ENCODE results near the gene UGT2B10.
"Not testable (repeated sequence)": the region's sequence is repeated elsewhere in the genome, so short reads cannot be mapped to it uniquely, and the experiment has no call there.

Gene UGT2B10

DNA sequence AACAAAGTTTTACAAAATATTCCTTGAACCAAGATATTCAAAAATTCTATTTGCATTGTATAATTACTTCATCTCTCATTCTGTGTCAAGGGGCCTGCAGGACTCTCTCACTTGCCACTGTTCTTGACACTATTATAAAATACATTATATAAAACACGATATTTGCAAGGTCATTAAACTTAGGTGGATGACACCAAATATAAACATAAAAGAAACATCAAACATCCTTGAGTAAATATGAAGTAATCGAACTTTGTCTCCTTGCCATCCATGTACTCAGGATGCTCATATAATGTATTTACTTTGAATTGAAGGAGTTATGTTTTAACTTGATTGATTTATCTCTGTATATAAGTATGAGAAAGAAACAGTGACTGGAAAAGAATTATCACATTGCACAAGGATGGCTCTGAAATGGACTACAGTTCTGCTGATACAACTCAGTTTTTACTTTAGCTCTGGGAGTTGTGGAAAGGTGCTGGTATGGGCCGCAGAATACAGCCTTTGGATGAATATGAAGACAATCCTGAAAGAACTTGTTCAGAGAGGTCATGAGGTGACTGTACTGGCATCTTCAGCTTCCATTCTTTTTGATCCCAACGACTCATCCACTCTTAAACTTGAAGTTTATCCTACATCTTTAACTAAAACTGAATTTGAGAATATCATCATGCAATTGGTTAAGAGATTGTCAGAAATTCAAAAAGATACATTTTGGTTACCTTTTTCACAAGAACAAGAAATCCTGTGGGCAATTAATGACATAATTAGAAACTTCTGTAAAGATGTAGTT is at the start of gene UGT2B10:
TSS of gene UGT2B10 (plus strand) at position 378 of the 793 bp plus-strand sequence. CDS start at position 404, 26 bp downstream.
- not testable (repeated sequence) for H3K36me3 ChIP-seq (ENCODE audit: control insufficient read depth in 2 of 2, insufficient read depth in 2 of 2, low read length in 2 of 2); H3K4me1 ChIP-seq (ENCODE audit: control insufficient read depth, insufficient read depth, low read length); H3K4me3 ChIP-seq (ENCODE audit: low read length in 2 of 2)

DNA sequence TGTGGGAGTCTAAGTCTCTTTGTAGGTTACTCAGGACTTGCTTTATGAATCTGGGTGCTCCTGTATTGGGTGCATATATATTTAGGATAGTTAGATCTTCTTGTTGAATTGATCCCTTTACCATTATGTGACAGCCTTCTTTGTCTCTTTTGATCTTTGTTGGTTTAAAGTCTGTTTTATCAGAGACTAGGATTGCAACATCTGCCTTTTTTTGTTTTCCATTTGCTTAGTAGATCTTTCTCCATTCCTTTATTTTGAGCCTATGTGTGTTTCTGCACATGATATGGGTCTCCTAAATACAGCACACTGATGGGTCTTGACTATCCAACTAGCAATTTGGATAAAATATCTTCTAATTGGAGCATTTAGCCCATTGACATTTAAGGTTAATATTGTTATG is 44.0 kb upstream of the UGT2B10 start:
- not testable (repeated sequence) for H3K9ac ChIP-seq (ENCODE audit: low read length in 2 of 2); H3K27ac ChIP-seq (ENCODE audit: low read length); H3K9me3 ChIP-seq (ENCODE audit: control insufficient read depth in 2 of 2, low read length in 2 of 2); H3K27me3 ChIP-seq (ENCODE audit: control insufficient read depth in 1 of 2, insufficient read depth in 2 of 2, low read length in 2 of 2); H3K4me1 ChIP-seq (ENCODE audit: control insufficient read depth, insufficient read depth, low read length); H3K36me3 ChIP-seq (ENCODE audit: control insufficient read depth in 2 of 2, insufficient read depth in 2 of 2, low read length in 2 of 2); H3K4me3 ChIP-seq (ENCODE audit: low read length in 2 of 2)

More for the DNA sequence above, at the start of gene UGT2B10:
- H3K9ac ChIP-seq (ENCODE audit: low read length in 2 of 2); H3K27me3 ChIP-seq (ENCODE audit: control insufficient read depth in 1 of 2, insufficient read depth in 2 of 2, low read length in 2 of 2); H3K9me3 ChIP-seq (ENCODE audit: control insufficient read depth in 2 of 2, low read length in 2 of 2); H3K27ac ChIP-seq (ENCODE audit: low read length): not testable (repeated sequence)

DNA sequence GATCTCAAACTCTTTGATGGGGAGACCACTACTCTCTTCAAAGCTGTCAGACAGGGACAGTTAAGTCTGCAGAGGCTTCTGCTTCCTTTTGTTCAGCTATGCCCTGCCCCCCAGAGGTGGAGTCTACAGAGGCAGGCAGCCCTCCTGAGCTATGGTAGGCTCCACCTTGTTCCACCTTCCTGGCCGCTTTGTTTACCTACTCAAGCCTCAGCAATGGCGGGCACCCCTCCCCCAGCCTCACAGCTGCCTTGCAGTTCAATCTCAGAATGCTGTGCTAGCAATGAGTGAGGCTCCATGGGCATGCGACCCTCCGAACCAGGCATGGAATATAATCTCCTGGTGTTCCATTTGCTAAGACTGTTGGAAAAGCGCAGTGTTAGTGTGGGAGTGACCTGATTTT is 42.1 kb upstream of the UGT2B10 start:
- no peak overlapping the region for H3K4me3 ChIP-seq (ENCODE audit: low read length in 2 of 2)
- H3K9ac ChIP-seq (ENCODE audit: low read length in 2 of 2) = no peak overlapping the region
- H3K4me1 ChIP-seq (ENCODE audit: control insufficient read depth, insufficient read depth, low read length) = no peaks in the 10 kb centered on the region
- H3K27me3 ChIP-seq (ENCODE audit: control insufficient read depth in 1 of 2, insufficient read depth in 2 of 2, low read length in 2 of 2) = no peaks in the 10 kb centered on the region
- H3K9me3 ChIP-seq (ENCODE audit: control insufficient read depth in 2 of 2, low read length in 2 of 2) = no peaks in the 10 kb centered on the region
- H3K27ac ChIP-seq (ENCODE audit: low read length) = no peak overlapping the region
- H3K36me3 ChIP-seq (ENCODE audit: control insufficient read depth in 2 of 2, insufficient read depth in 2 of 2, low read length in 2 of 2) = no peaks in the 10 kb centered on the region

DNA sequence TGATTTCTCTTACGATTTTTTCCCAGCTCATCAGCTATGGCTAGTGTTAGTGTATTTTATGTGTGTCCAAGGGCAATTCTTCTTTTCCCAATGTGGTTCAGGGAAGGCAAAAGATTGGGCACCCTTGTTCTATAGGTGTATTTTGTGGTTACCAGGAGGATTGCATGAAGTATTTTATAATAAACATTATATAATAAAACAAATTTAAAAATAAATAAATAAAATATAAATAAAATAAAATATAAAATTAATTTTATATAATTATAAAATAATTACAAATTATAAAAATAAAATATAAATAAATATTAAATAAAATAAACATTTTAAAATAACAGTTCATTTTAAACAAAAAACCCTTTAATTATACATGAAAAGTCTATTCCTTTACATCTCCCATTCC is 35.6 kb upstream of the UGT2B10 start:
- Histone ChIP-seq H3K4me3 (ENCODE audit: low read length in 2 of 2) (no peak overlapping the region), H3K9me3 (ENCODE audit: control insufficient read depth in 2 of 2, low read length in 2 of 2) (peaks cover 0 to 5% of the 10 kb centered on the region in 2 donors), H3K27ac (ENCODE audit: low read length) (no peak overlapping the region), H3K9ac (ENCODE audit: low read length in 2 of 2) (no peak overlapping the region), H3K36me3 (ENCODE audit: control insufficient read depth in 2 of 2, insufficient read depth in 2 of 2, low read length in 2 of 2) (no peaks in the 10 kb centered on the region), H3K27me3 (ENCODE audit: control insufficient read depth in 1 of 2, insufficient read depth in 2 of 2, low read length in 2 of 2) (no peaks in the 10 kb centered on the region), H3K4me1 (ENCODE audit: control insufficient read depth, insufficient read depth, low read length) (no peaks in the 10 kb centered on the region)

DNA sequence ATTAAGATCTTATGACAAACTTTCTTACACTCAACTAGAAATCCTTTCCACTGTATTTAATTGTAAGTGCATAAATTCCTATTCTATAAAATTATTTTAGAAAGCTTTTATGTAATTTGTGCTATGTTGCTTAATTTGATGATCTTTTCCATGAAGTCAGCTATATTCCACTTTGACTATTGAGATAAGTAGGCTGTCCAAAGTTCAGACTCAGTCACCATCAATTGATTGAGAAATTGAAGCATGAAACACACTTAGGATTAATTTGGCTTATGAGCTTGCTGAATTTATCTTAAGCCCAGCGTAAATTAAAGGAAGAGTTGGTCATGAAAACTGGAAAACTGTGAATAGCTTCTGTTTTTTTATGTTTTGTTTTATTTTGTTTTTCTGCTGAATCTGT is 18.7 kb upstream of the UGT2B10 start:
- Histone ChIP-seq H3K27me3 (ENCODE audit: control insufficient read depth in 1 of 2, insufficient read depth in 2 of 2, low read length in 2 of 2) (no peaks in the 10 kb centered on the region), H3K9me3 (ENCODE audit: control insufficient read depth in 2 of 2, low read length in 2 of 2) (no peaks in the 10 kb centered on the region), H3K9ac (ENCODE audit: low read length in 2 of 2) (no peak overlapping the region), H3K36me3 (ENCODE audit: control insufficient read depth in 2 of 2, insufficient read depth in 2 of 2, low read length in 2 of 2) (no peaks in the 10 kb centered on the region), H3K4me3 (ENCODE audit: low read length in 2 of 2) (no peak overlapping the region), H3K27ac (ENCODE audit: low read length) (no peak overlapping the region), H3K4me1 (ENCODE audit: control insufficient read depth, insufficient read depth, low read length) (no peaks in the 10 kb centered on the region)

DNA sequence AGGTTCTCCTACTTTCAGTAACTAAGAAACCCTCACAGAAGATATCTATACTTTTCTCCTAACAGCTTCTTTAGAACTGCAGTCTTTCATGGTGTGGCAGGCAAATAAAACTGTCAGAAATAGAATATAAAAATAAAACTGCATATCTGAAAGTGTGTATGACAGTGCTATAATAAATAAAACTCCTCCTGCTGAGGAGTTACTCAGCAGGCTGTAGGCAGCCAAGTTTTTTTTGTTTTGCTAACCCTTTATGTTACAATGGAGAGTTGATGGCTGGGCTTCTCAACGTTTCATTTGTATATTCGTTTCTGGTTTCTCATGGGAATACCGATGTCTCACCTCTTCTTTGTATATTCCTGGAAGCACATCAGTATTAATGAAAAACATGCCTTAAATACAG is 18.2 kb upstream of the UGT2B10 start:
- H3K9ac ChIP-seq (ENCODE audit: low read length in 2 of 2) = no peak overlapping the region
- no peaks in the 10 kb centered on the region for H3K4me1 ChIP-seq (ENCODE audit: control insufficient read depth, insufficient read depth, low read length)
- no peaks in the 10 kb centered on the region for H3K27me3 ChIP-seq (ENCODE audit: control insufficient read depth in 1 of 2, insufficient read depth in 2 of 2, low read length in 2 of 2)
- no peaks in the 10 kb centered on the region for H3K9me3 ChIP-seq (ENCODE audit: control insufficient read depth in 2 of 2, low read length in 2 of 2)
- H3K27ac ChIP-seq (ENCODE audit: low read length) = no peak overlapping the region
- no peaks in the 10 kb centered on the region for H3K36me3 ChIP-seq (ENCODE audit: control insufficient read depth in 2 of 2, insufficient read depth in 2 of 2, low read length in 2 of 2)
- no peak overlapping the region for H3K4me3 ChIP-seq (ENCODE audit: low read length in 2 of 2)

DNA sequence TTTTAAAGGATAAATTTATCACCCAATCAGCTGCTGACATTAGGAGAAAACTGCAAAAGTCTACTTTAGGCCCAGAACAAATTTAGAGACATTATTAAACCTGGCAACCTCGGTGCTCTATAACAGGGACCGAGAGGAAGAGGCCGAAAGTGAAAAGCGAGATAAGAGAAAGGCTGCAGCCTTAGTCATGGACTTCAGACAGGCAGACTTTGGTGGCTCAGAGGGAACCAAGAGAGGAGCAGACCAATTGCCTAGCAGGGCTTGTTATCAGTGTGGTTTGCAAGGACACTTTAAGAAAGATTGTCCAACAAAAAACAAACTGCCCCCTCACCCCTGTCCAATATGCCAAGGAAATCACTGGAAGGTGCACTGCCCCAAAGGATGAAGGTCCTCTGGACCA is 12.8 kb upstream of the UGT2B10 start:
- H3K27ac ChIP-seq (ENCODE audit: low read length) = no peak overlapping the region
- H3K27me3 ChIP-seq (ENCODE audit: control insufficient read depth in 1 of 2, insufficient read depth in 2 of 2, low read length in 2 of 2) = no peaks in the 10 kb centered on the region
- no peaks in the 10 kb centered on the region for H3K9me3 ChIP-seq (ENCODE audit: control insufficient read depth in 2 of 2, low read length in 2 of 2)
- no peak overlapping the region for H3K9ac ChIP-seq (ENCODE audit: low read length in 2 of 2)
- H3K36me3 ChIP-seq (ENCODE audit: control insufficient read depth in 2 of 2, insufficient read depth in 2 of 2, low read length in 2 of 2) = no peaks in the 10 kb centered on the region
- no peak overlapping the region for H3K4me3 ChIP-seq (ENCODE audit: low read length in 2 of 2)
- no peaks in the 10 kb centered on the region for H3K4me1 ChIP-seq (ENCODE audit: control insufficient read depth, insufficient read depth, low read length)

DNA sequence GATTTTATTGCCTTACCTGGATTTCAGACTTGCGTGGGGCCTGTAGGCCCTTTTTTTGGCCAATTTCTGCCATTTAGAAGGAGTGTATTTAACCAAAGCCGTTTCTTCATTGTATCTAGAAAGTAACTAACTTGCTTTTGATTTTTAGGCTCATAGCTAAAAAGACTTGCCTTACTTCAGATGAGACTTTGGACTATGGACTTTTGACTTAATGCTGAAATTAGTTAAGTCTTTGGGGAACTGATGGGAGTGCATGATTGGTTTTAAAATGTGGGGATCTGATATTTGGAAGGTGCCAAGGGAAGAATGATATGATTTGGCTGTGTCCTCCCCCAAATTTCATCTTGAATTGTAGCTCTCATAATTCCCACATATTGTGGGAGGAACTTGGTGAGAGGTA is 7.7 kb upstream of the UGT2B10 start:
- Histone ChIP-seq H3K27me3 (ENCODE audit: control insufficient read depth in 1 of 2, insufficient read depth in 2 of 2, low read length in 2 of 2) (no peaks in the 10 kb centered on the region), H3K9me3 (ENCODE audit: control insufficient read depth in 2 of 2, low read length in 2 of 2) (no peaks in the 10 kb centered on the region), H3K9ac (ENCODE audit: low read length in 2 of 2) (no peak overlapping the region), H3K27ac (ENCODE audit: low read length) (no peak overlapping the region), H3K36me3 (ENCODE audit: control insufficient read depth in 2 of 2, insufficient read depth in 2 of 2, low read length in 2 of 2) (no peaks in the 10 kb centered on the region), H3K4me3 (ENCODE audit: low read length in 2 of 2) (no peak overlapping the region), H3K4me1 (ENCODE audit: control insufficient read depth, insufficient read depth, low read length) (no peaks in the 10 kb centered on the region)

DNA sequence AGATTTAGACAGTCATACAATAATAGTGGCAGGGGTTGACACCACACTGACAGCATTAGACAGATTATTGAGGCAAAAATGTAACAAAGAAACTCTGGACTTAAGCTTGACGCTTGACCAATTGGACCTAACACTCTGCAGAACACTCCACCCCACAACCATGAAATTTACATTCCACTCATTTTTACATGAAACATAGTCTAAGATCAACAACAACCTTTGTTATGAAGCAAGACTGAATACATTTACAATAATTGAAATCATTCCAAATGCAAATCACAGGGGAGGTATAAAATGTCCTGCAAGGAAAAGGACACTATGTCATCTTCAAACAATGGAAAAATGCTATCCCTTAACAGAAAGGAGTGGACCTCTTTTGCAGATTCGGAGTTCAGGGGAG is 4.9 kb upstream of the UGT2B10 start:
- H3K4me3 ChIP-seq (ENCODE audit: low read length in 2 of 2) = no peak overlapping the region
- H3K4me1 ChIP-seq (ENCODE audit: control insufficient read depth, insufficient read depth, low read length) = no peaks in the 10 kb centered on the region
- H3K36me3 ChIP-seq (ENCODE audit: control insufficient read depth in 2 of 2, insufficient read depth in 2 of 2, low read length in 2 of 2) = no peaks in the 10 kb centered on the region
- H3K27me3 ChIP-seq (ENCODE audit: control insufficient read depth in 1 of 2, insufficient read depth in 2 of 2, low read length in 2 of 2) = no peaks in the 10 kb centered on the region
- no peak overlapping the region for H3K9ac ChIP-seq (ENCODE audit: low read length in 2 of 2)
- no peak overlapping the region for H3K27ac ChIP-seq (ENCODE audit: low read length)
- H3K9me3 ChIP-seq (ENCODE audit: control insufficient read depth in 2 of 2, low read length in 2 of 2) = no peaks in the 10 kb centered on the region

DNA sequence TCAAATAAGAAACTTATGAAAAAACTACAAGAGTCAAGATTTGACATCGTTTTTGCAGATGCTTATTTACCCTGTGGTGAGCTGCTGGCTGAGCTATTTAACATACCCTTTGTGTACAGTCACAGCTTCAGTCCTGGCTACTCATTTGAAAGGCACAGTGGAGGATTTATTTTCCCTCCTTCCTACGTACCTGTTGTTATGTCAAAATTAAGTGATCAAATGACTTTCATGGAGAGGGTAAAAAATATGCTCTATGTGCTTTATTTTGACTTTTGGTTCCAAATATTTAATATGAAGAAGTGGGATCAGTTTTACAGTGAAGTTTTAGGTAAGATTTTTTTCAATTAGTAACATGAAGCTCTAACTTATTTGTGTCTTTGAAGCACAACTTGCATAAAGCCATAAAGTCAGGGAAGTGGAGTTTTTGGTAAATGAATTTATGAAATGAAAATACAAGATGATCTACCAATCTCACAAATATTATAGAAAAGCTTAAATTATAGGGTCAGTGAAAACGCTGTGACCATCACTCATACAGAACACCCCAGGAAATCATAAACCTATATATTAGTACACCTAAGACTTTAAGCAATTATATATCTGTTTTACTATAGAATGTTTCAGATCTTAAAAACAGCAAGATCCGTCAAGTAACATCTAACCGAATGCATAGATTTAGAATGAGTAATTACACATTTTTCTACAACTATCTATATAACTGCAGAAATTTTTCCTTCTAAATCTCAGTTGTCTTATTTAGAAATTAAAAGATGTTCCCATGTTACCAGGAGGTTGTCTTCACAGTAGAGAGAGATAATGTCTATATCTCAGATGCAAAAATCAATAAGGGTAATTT is 844 bp downstream of the UGT2B10 start:
- H3K9me3 ChIP-seq (ENCODE audit: control insufficient read depth in 2 of 2, low read length in 2 of 2); H3K4me3 ChIP-seq (ENCODE audit: low read length in 2 of 2); H3K9ac ChIP-seq (ENCODE audit: low read length in 2 of 2); H3K36me3 ChIP-seq (ENCODE audit: control insufficient read depth in 2 of 2, insufficient read depth in 2 of 2, low read length in 2 of 2); H3K4me1 ChIP-seq (ENCODE audit: control insufficient read depth, insufficient read depth, low read length); H3K27ac ChIP-seq (ENCODE audit: low read length); H3K27me3 ChIP-seq (ENCODE audit: control insufficient read depth in 1 of 2, insufficient read depth in 2 of 2, low read length in 2 of 2): not testable (repeated sequence)

DNA sequence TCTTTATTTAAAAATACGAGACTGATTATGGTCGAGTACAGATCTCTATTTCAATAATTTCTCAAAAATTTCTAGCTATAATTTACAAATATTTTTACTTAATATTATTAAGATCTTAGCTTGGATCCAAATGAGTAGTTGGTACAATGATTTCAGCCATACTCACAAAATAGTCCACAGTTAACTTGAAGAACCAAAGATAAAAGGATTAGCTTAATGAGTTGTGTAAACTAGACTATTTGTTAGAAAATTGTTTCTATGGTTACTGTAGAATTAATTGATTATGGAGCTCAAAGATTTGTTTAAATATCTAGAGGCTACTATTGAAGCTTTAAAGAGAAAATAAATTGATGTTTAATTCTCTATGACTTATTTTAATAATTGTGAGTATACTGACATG is 1.6 kb downstream of the UGT2B10 start:
- Histone ChIP-seq H3K27ac (ENCODE audit: low read length) (no peak overlapping the region), H3K27me3 (ENCODE audit: control insufficient read depth in 1 of 2, insufficient read depth in 2 of 2, low read length in 2 of 2) (no peaks in the 10 kb centered on the region), H3K9ac (ENCODE audit: low read length in 2 of 2) (no peak overlapping the region)

More for the DNA sequence above, 1.6 kb downstream of the UGT2B10 start:
- Histone ChIP-seq H3K9me3 (ENCODE audit: control insufficient read depth in 2 of 2, low read length in 2 of 2) (no peaks in the 10 kb centered on the region), H3K4me1 (ENCODE audit: control insufficient read depth, insufficient read depth, low read length) (no peaks in the 10 kb centered on the region), H3K4me3 (ENCODE audit: low read length in 2 of 2) (no peak overlapping the region), H3K36me3 (ENCODE audit: control insufficient read depth in 2 of 2, insufficient read depth in 2 of 2, low read length in 2 of 2) (no peaks in the 10 kb centered on the region)
